Adrenal gland (tissue), 12 donors: ENCODE results near the gene FAM228A. TPM values are rescaled to one million over a fixed set of nuclear protein-coding genes. Genes with fewer than 3 reads are reported as not detected.

Experiments
- DNase-seq, 7 donors: peaks; one replicate each; pipeline ENCODE4 v3.0.0-alpha.2; 2019 to 2020
- H3K27ac ChIP-seq, 5 donors: fragments of 200-600 bp; sonication (generic) in 4 of 5; 1 replicate in 3 of 5; 2 replicates in 2 of 5; pipeline versions ENCODE4 v1.5.1 to v1.8.0; 2016 to 2020; ENCODE audit warnings: mild to moderate bottlenecking in 1 of 5
- H3K27me3 ChIP-seq: fragments of 200-600 bp; 2 replicates; pipeline ENCODE4 v1.8.0; 2021
- H3K36me3 ChIP-seq, 2 donors: fragments of 200-600 bp; replicated peaks in 1 of 2; 1 replicate in 1 of 2; 2 replicates in 1 of 2; pipeline versions ENCODE4 v1.5.1 to v1.8.0; 2018 to 2022
- H3K4me1 ChIP-seq, 2 donors: fragments of 200-600 bp; replicated peaks in 1 of 2; 1 replicate in 1 of 2; 2 replicates in 1 of 2; pipeline versions ENCODE4 v1.5.1 to v1.8.0; 2018 to 2021
- H3K4me3 ChIP-seq, 4 donors: fragments of 200-600 bp; sonication (generic) in 3 of 4; one replicate each; pipeline ENCODE4 v1.5.1; 2016 to 2018
- H3K9me3 ChIP-seq, 3 donors: fragments of 200-600 bp; sonication (generic) in 1 of 3; replicated peaks in 1 of 3; 1 replicate in 2 of 3; 2 replicates in 1 of 3; pipeline versions ENCODE4 v1.5.1 to v1.8.0; 2016 to 2021
- POLR2A ChIP-seq, 2 donors: fragments of 450-650 bp; IDR thresholded peaks; one replicate each; pipeline ENCODE4 v1.6.1; 2017; ENCODE audit warnings: antibody characterized with exemption in 2 of 2, mild to moderate bottlenecking in 2 of 2, moderate library complexity in 1 of 2
- WGBS, 4 donors: extraction: QIAGEN DNeasy Blood & Tissue Kit in 2 of 4; methylation state at CpG; one replicate each; pipeline versions ENCODE4 v1.1.5 to v1.1.7; 2013 to 2017; 5-methylcytosine and 5-hydroxymethylcytosine counted together
- intact Hi-C, 2 donors: fragments of 100-400 bp; cut with DNase I; formaldehyde crosslinking; loops; one replicate each; pipeline versions ENCODE4 v1.14.1 to v1.15.0; 2022 to 2023
- polyA plus RNA-seq, 3 donors: library from polyadenylated mRNA; stranded (reverse); fragments of 200-250 nt in 2 of 3; fragments of 350-450 nt in 1 of 3; fragmentation: Illumina TruSeq in 1 of 3; extraction: RNeasy Lipid Tissue Mini Kit (QIAGEN cat#74804) in 1 of 3; gene quantifications; one replicate each; pipeline ENCODE4 v1.2.3, GENCODE V29; 2013 to 2014
- total RNA-seq, 9 donors: library from RNA; depleted of rRNA in 4 of 9; stranded (reverse); fragments of >200 nt in 4 of 9; fragments of 120-200 nt in 1 of 9; fragmentation: NEBNext Ultra II Directional in 1 of 9; extraction: Animal tissue kit (Norgen Biotek cat#: 25700) in 1 of 9; gene quantifications; one replicate each; pipeline versions ENCODE4 v1.1.0 to v1.2.4, GENCODE V29; 2013 to 2023
- TF ChIP-seq, protein P1 (sequence below), 6 experiments: fragments of 450-650 bp in 4 of 6; fragments of 200-600 bp in 2 of 6; sonication (generic) in 1 of 6; IDR thresholded peaks; 1 replicate in 5 of 6; 2 replicates in 1 of 6; pipeline versions ENCODE4 v1.5.1 to v1.8.0; 2016 to 2021; ENCODE audit warnings: antibody characterized with exemption in 6 of 6, mild to moderate bottlenecking in 2 of 6, moderate library complexity in 1 of 6
- donor health status: healthy with polysubstance abuse.
- donor health status: Bipolar disorder and iron deficiency.
- donor health status: DM: yes; HTN: yes; CAD: no.
- donor health status: DM: no; HTN: no; CAD: no.
- donor health status: DM: no; HTN: no; CAD: no.
- donor health status: DM: yes; HTN: yes; CAD: no.

FAM228A gene
- total and polyA plus RNA-seq, 12 donors, result 0.28 to 2.4 (median 0.72) TPM

DNA sequence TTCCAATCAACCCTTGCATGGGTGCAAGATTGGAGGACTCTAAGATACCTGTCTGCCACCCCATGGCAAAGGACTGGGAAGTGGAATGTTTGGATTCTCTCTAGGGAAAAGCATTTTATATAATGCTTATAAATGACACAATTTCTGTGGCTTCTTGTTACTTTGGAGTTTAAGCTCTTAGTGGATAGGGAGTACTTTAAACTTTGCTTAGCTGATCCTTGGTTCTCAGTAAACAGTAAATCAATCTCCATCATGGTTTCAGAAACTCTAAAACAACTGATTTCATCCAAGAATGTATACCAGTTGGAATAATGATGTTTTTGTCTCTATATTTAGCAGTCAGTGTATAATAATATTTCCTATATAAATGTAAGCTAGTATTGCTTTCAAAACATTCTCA is 14.1 kb upstream of the FAM228A start:
- no peaks in the 10 kb centered on the region for H3K36me3 ChIP-seq
- no peaks in the 10 kb centered on the region for H3K9me3 ChIP-seq
- DNase-seq, result no peak
- TF ChIP-seq, protein P1, sequence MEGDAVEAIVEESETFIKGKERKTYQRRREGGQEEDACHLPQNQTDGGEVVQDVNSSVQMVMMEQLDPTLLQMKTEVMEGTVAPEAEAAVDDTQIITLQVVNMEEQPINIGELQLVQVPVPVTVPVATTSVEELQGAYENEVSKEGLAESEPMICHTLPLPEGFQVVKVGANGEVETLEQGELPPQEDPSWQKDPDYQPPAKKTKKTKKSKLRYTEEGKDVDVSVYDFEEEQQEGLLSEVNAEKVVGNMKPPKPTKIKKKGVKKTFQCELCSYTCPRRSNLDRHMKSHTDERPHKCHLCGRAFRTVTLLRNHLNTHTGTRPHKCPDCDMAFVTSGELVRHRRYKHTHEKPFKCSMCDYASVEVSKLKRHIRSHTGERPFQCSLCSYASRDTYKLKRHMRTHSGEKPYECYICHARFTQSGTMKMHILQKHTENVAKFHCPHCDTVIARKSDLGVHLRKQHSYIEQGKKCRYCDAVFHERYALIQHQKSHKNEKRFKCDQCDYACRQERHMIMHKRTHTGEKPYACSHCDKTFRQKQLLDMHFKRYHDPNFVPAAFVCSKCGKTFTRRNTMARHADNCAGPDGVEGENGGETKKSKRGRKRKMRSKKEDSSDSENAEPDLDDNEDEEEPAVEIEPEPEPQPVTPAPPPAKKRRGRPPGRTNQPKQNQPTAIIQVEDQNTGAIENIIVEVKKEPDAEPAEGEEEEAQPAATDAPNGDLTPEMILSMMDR (IDR thresholded peaks at IDR 0.05), result no peak
- TF ChIP-seq POLR2A (IDR thresholded peaks at IDR 0.05), result no peak
- intact Hi-C loops, result no loop called here
- H3K27ac ChIP-seq, result no peak overlapping the region
- H3K4me1 ChIP-seq, result no peaks in the 10 kb centered on the region
- no peak overlapping the region for H3K4me3 ChIP-seq
- no peaks in the 10 kb centered on the region for H3K27me3 ChIP-seq

DNA sequence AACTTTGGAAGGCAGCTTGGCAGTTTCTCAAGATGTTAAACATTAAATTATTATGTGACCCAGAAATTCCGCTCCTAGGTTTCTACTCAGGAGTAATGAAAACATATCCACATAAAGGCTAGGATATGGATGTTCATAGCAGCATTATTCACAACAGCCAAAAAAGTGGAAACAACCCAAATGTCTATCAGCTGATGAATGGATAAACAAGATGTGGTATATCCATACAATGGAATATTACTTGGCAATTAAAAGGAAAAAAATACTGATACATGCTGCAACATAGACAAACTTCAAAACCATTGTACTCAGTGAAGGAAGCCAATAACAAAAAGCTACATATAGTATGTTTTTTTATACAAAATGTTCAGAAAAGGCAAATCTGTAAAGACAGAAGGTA is 12.4 kb upstream of the FAM228A start:
- WGBS, 4 donors, result 100% methylated on average over 1 of the region's 1 CpG
- DNase-seq, result no peak
- H3K27me3 ChIP-seq, result no peaks in the 10 kb centered on the region
- TF ChIP-seq, protein P1 (IDR thresholded peaks at IDR 0.05), result no peak
- TF ChIP-seq POLR2A (IDR thresholded peaks at IDR 0.05), result no peak
- no peaks in the 10 kb centered on the region for H3K4me1 ChIP-seq
- no peak overlapping the region for H3K4me3 ChIP-seq
- H3K36me3 ChIP-seq, result no peaks in the 10 kb centered on the region
- no peak overlapping the region for H3K27ac ChIP-seq
- no peaks in the 10 kb centered on the region for H3K9me3 ChIP-seq
- intact Hi-C loops, result no loop called here

- no peaks in the 10 kb centered on the region for H3K4me1 ChIP-seq
- no peaks in the 10 kb centered on the region for H3K36me3 ChIP-seq
- H3K27ac ChIP-seq, result no peak overlapping the region
- 50 to 72% (median 62%) methylated on average over 3 of the region's 3 CpGs for WGBS, 4 donors
- TF ChIP-seq POLR2A (IDR thresholded peaks at IDR 0.05), result no peak
- TF ChIP-seq, protein P1 (IDR thresholded peaks at IDR 0.05), result no peak
- intact Hi-C loops, result no loop called here
- DNase-seq, result no peak
- no peaks in the 10 kb centered on the region for H3K9me3 ChIP-seq
- H3K27me3 ChIP-seq, result no peaks in the 10 kb centered on the region
- H3K4me3 ChIP-seq, result no peak overlapping the region
Observed at GRCh38 chr2:24163186-24163585, 11.7 kb upstream of the FAM228A start.

DNA sequence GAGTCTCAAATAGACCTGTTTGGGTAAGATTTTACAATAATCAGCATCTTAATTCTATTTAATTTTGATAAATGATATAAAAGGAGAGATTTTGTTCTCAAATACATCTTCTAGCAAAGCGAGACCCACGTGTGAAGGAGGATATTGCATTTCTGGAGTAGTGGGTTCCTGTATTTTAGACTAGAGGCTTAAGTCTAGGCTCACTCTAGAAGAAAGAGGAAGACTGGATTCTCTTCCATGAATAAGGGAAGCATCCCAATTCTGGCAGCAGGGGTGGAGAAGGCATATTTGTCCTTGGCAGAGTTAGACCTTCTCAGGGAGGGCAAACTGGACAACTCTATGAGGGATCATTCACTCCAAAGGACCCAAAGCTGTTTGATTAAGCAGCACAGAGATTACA is 11.3 kb upstream of the FAM228A start:
- 78 to 100% (median 86%) methylated on average over 2 of the region's 2 CpGs for WGBS, 4 donors
- intact Hi-C loops, result no loop called here

More for the DNA sequence above, 11.3 kb upstream of the FAM228A start:
- Histone ChIP-seq H3K9me3 (no peaks in the 10 kb centered on the region), H3K27me3 (no peaks in the 10 kb centered on the region), H3K36me3 (no peaks in the 10 kb centered on the region), H3K27ac (no peak overlapping the region), H3K4me3 (no peak overlapping the region), H3K4me1 (no peaks in the 10 kb centered on the region)
- TF ChIP-seq POLR2A (IDR thresholded peaks at IDR 0.05), result no peak
- TF ChIP-seq, protein P1 (IDR thresholded peaks at IDR 0.05), result no peak
- no peak for DNase-seq
